NCI-H2029 treated with DMSO at 0.1 percent for 48 hours (cell line): ENCODE data around the gene MRI1.
"Not testable (repeated sequence)": the region's sequence is repeated elsewhere in the genome, so short reads cannot be mapped to it uniquely, and the experiment has no call there.

Experiments used
- DNase-seq: peaks from one replicate; lab custom pipeline; 2025; lab: John Stamatoyannopoulos, UW

The MRI1 gene

DNA sequence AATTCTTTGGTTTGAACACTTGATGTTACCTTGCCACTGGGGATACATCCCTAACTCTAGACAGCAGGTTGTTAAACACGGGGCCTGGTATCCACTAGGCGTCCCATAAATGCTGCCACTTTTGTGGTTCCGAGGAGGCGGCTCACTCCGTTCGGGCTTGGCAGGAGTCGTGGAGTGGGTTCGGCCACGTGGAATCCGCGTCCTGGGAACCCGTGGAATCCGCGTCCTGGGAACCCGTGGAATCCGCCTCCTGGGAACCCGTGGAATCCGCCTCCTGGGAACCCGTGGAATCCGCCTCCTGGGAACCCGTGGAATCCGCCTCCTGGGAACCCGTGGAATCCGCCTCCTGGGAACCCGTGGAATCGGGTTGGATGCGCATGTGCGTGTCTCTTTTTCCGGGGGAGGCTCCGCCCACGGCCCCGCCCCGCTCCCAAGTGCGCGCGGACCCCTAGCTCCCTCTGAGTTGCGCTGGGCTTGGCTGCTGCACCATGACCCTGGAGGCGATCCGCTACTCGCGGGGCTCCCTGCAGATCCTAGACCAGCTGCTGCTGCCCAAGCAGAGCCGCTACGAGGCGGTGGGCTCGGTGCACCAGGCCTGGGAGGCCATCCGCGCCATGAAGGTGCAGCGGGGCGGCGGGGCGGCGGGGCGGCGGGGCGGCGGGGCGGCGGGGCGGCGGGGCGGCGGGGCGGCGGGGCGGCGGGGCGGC is at the start of gene MRI1:
Gene MRI1, plus strand, starts transcription at position 422 of the 707 bp plus-strand sequence. Its CDS starts 67 bp downstream, at position 489.
- no peak for DNase-seq

DNA sequence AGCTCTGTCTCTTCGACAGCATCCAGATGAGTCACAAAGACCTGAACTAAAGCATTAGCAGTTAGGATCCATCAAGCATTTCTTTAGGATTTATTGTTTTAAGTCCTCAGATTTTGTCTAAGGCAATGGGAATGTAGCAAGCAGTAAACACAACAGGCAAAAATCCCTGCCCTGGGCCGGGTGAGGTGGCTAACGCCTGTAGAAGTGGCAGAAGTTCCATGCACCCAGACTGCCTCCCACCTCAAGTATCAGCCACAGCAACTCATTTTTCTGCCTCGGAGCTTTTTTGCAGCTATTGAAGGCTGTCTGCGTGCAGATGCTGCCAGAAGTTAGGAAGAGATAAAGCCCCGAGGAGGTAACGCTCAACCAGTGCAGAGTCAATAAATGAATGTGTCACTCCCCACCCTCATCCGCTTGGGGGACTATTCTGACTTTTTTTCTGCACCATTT is 47.1 kb upstream of the MRI1 start:
- no peak for DNase-seq

DNA sequence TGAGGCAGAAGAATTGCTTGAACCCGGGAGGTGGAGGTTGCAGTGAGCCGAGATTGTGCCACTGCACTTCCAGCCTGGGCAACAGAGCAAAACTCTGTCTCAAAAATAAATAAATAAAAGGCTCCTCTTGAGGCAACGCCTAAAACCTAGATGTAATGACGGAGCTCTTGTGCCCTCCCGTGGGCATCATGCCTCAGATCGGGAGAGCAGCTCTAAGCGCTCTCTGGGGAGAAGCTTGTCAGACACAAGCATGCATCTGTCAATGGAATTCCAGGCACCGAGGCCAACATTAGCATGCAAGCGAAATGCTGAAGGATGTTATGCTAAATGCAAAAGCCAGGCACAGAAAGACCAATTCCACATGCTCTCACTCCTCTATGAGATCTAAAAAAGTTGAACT is 45.6 kb upstream of the MRI1 start:
- DNase-seq: peak; percentile 59

DNA sequence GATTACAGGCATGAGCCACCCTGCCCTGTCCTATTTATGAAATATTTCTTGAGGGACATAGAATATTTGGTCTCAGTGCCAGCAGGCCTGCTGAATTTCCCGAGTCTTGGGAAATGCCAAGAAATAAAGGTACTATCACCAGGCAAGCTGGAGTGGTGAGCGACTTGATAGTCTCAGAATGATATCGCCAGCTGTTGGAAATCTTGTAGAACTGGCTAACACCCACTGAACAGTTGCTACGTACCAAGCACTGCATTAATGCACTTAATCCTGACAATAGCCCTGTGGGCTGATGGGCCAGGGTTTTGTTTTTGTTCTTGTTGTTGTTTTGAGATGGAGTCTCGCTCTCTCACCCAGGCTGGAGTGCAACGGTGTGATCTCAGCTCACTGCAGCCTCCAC is 42.2 kb upstream of the MRI1 start:
- DNase-seq: no peak

DNA sequence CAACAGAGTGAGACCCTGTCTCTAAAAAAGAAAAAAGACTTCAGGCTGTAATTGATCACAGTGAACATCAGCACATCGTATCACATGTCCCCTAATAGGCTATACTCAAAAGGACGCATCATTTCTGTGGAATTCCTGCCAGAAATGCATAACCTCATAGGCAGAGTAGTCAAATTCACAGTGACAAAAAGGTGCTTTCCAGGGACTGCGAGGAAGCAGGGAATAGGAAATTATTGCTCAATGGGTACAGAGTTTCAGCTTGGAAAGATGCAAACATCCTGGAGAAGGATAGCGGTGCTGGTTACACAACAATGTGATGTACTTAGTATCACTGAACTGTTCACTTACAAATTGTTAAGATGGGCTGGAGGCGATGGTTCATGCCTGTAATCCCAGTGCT is 41.1 kb upstream of the MRI1 start:
- DNase-seq: no peak

DNA sequence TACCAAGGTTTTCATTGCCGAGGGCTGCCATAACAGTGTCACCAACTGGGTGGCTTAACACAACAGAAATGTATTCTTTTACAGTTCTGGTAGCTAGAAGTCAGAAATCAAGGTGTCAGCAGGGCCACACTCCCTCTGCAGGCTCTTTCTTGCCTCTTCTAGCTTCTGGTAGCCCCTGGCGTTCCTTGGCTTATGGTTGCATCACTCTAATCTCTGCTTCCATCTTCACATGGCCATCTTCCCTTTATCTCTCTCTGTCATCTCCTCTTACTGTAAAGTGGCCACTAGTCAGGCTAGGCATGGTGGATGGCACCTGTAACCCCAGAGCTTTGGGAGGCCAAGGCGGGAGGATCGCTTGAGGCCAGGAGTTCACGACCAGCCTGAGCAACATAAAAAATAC is 38.0 kb upstream of the MRI1 start:
- DNase-seq: no peak

DNA sequence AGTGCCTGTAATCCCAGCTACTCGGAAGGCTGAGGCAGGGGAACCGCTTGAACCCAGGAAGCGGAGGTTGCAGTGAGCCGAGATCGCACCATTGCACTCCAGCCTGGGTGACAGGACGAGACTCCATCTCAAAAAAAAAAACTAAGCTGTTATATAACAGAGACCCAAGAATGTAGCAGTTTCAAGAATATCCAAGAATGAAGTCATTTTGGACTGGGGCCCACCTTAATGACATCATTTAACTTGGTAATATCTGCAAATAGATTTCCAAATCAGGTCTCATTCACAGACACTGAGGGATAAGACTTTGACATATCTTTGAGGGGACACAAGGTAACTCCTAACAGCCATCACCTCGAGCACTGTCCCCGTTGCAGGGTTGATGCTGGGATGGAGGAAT is 36.5 kb upstream of the MRI1 start:
- no peak for DNase-seq

DNA sequence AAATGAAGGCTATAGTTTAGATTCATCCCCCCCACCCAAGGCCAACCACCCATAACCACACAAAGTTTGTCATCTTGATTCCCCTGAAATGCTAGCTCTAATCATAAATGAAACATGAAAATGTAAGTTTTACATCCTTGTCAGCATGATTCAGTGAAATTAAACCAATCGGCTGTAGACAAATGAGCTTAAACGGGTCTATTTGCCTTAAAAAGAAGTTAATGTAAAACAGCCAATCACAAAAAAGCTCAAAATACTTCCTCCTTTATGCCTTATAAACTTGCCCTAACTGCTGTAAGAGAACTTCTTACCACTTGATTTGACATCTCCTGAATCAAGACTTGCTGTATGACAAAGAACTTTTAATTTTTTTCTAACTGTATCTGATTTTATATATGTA is 34.5 kb upstream of the MRI1 start:
- no peak for DNase-seq

DNA sequence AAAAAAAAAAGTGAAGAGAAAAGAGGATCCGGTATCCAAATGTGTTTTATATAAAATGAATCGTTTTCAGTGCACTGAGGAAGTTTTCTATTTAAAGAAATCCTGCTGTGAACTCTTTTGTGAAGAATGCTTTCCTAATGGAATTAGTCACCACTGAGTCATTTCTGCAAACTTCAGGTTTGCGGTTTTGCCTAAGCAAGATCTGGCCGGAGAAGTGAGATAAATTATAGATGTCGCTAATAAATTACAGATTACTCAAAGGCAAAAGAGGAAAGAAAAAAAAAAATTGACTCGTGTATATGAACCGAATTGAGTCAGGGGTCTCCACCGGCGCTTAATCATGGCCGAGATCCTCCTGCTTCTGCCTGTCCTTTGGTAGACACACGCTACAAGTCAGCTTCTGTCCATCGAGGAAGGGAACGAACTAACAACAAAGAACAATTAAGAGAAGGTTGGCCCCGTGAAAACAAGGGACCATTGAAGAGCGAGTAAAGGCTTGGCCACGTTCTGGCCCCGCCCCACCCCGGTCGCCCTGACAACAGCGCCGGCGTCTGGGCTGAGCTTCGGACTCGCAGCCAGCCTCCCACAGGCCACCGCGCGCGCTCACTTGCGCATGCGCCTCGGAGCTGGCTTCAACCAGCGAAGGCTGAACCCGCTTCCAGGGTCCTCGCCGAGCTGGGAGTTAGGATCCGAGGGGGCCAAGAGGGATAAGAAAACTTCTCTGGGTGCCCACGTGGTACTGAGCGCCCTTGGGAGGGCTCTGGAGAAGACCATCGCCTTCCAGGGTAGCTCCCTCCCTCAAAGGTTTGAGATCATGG is 33.0 kb upstream of the MRI1 start:
- DNase-seq: peak; percentile 88

DNA sequence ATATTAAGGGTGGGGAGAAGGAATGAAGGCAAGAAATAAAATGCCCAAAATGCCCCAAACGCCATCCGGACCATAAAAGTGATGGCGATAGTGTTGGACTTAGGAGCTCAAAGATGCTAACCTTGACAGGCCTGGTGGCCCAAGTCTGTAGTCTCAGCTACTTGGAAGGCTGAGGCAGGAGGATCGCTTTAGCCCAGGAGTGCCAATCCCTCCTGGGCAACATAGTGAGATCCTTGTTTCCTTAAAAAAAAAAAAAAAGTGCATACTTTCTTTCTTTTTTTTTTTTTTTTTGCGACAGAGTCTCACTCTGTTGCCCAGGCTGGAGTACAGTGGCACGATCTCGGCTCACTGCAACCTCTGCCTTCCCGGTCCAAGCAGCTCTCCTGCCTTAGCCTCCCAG is 32.0 kb upstream of the MRI1 start:
- no peak for DNase-seq

DNA sequence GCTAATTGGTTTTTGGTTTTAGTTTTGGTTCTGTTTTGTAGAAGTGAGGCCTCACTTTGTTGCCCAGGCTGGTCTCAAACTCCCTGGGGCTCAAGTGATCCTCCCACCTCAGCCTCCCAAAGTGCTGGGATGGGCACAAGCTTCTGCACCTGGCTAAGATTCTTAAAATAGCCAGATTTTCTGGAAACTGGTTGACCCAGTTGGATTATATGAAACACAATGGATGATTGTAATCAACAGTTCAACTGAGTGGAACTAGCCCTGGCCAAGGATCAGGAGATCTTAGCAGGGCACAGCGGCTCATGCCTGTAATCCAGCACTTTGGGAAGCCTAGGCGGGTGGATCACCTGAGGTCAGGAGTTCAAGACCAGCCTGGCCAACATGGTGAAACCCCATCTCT is 29.6 kb upstream of the MRI1 start:
- no peak for DNase-seq

DNA sequence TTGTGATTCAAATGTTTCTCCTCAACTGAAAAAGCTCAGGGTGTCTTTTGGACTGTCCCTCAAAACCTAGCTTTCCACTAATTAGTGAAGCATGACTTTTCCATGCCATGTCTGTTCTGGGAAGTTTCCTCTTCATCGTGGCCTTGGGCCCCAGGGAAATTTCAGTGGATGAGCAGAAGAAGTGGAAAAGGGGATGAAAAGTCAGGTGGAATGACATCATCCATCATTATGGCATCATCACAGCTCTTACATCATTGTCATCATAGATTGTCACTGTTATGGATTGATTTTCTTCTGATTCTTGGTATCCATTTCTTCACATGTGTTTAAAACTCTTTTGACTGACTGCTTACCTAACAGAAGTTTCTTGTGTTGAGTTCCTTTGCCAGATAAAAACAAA is 26.2 kb upstream of the MRI1 start:
- no peak for DNase-seq

DNA sequence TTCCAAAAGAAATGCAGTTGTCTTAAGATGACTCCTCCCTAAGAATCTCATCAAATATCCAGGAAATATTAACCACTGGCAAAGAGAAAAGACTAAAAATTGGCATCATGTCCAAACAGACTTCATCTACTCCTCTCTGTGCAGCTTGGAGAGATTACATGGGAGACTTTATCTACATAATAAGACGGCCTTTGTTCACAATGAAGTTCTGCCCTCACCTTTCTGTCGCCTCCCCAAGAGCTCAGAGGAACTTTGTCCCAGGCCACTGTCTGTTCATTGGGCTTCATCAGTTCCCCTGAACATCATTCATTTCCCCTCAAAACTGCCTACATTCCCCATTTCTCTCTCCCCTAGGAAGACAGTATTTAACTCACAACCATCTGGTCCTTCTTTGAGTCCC is 22.4 kb upstream of the MRI1 start:
- DNase-seq: no peak

DNA sequence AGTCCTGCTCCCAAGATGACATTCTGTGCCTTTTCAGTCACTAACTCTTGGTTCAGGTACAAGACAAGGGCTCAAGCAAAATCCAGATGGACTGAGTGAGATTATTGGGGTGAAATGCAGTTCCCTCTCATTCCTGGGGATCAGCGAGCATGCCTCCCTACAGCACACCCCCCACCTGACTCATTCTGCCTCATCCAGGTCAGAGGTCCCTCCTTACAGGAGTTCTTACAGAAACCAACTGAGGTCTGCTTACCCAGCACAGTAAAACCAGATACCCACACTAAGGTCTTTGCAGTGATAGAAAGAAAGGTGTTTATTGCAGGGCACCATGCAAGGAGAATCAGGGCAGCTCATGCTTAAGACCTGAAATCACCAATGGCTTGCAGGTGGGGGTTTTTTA is 21.6 kb upstream of the MRI1 start:
- no peak for DNase-seq

DNA sequence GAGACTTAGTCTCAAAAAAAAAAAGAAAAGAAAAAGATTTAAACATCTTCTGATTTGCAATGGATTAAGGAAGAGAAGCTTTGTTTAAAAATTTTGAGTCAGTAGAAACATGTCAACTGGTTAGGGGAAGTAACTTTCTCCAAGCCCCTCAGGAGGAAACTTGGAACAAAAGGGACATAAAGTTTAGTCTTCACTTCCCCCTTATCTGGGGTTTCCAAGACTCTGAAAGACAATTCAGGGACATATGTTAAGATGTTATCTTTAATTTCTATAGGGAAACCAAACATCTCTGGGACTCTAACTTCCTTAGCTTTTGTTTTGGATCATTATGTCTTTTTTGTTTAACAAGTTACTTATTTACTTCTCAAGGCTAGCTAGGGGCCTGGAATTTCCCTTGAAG is 20.1 kb upstream of the MRI1 start:
- no peak for DNase-seq

DNA sequence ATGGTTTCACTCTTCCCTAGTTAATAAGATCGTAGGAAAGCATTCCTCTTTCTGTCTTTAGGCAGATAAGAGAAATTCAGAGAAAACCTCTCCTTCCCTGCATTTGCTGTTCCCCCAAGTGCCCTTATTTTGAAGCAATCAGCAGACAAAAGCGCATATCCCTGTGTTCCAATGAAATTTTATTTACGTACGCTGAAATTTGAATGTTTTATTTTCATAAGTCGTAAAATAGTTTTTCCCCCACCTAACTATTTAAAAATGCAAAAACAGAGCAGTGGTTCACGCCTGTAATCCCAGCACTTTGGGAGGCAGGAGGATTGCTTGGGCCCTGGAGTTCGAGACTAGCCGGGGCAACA is 17.2 kb upstream of the MRI1 start:
- no peak for DNase-seq

DNA sequence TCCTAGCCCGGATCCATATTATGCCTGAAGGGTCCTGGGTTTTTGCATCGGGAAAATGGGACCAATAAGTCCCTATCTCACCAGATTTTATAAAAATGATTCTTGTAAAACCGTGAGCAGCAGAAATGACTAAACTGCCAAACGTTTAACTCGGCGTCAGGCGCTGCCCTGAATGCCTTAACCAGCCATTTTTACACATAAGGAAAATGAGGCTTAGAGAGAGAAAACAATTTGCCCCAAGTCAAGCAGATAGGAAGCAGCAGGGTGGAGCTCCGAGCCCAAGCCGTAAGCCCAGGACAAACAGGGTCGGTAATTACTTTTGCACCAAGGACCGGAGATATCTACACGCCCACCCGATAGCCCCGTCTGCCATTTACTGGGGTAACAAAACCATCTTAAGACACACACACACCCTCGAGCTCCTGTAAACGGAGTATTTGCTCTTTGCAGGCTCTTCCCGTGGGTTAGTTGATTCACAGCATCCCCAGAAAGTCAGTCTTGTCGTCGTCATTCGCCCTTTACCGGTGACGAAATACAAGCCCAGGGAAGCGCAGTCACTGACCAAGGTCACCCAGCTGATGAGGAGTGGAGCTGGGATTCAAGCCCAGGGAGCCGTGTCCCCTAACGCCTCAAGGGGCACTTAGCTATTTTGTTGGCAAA is 16.0 kb upstream of the MRI1 start:
- DNase-seq: no peak

DNA sequence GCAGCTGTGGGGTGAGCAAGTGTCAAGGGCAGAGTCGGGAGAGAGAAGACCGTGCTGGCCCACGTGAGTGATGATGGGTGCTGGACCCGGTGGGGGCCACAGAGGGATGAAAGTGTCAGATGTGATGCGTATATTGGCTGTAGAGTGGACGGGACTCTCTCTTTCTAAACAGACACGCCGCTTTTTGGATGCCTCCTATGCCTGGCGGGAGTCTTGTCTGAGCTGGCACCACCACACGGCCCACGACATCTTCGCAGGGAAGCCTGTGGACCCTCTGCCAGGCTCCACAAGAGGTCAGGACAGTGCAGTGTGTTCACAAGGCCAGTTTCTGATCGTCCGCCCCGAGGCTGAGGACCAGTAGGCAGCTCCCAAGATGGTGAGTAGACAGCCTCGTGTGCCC is 12.9 kb upstream of the MRI1 start:
- no peak for DNase-seq

DNA sequence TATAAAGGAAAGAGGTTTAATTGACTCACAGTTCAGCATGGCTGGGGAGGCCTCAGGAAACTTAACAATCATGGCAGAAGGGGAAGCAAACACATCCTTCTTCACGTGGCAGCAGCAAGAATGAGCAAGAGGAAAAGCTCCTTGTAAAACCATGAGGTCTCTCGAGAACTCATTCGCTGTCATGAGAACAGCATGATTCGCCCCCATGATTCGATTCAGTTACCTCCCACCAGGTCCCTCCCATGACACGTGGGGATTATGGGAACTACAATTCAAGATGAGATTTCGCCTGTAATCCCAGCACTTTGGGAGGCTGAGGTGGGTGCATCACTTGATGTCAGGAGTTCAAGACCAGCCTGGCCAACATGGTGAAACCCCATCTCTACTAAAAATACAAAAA is 10.7 kb upstream of the MRI1 start:
- DNase-seq: not testable (repeated sequence)

DNA sequence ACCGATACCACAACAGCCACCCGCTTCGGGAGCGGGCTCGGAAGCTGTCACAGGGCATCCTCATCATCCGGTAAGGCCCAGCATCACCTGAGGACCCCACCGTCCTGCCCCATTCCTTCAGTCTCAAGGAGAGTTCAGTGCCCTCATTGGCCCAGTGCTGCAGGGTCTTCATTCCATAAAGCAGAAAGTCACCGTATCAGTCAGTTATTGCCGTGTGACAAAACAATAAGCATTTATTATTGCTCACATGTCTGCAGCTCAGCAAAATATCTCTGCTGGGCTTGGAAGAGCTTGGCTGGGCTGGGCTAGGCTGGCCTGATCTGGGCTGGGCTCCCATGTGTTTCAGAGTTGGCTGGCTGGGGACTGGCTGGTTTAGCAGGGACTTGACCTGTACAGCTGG is 8.1 kb upstream of the MRI1 start:
- no peak for DNase-seq

DNA sequence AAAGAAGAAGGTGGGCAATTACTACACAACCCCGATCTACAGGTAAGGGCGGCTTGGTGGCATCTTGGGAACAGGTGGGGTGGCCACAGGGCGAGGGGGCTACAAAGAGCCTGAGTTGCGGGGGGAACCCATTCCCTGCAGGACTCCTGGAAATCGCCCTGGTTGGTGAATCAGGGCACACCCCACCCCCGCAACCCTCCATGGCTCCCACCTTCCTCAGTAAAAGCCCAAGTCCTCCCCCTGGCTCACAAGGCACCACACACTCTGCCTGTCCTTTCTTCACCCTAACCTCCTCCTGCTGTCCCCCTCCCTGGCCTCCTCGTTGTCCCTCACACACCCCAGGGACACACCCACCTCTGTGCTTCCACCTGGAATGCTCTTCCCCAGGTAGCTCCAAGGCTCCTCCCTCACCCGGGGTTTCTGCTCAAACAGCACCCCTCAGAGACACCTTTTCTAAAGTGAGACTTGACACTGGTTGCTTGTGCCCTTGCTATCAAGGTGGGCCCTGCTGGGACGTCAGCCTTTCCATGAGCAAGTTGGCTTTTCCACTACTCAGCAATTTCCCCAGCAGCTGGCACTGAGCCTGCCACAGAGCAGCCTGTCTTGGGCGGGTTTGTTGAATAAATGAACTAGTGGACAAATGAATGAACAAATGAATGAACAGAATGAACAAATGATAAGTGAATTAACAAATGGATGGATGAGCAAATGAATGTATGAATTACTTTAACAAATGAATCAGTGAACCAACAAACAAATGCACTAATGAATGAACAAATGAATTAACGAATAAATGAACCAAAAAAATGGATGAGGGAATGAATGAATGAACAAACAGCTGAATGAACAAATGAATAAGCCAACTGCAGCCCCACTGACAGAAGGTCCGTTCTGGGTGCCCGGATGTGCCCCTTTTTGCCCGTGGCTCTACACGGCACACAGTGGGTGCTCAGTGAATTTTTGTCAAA is 6.2 kb upstream of the MRI1 start:
- DNase-seq: no peak

DNA sequence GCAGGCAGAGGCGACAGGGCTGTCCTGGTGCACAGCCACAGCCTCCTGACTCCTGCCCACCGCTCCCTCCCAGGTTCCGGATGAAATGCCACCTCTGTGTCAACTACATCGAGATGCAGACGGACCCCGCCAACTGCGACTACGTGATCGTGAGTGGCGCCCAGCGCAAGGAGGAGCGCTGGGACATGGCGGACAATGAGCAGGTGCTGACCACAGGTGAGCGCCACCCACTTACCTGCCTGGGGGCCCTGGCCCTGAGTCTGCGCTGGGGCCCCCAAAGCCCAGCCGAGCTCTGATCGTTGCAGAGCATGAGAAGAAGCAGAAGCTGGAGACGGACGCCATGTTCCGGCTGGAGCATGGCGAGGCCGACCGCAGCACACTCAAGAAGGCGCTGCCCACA is 5.5 kb upstream of the MRI1 start:
- DNase-seq: no peak
